Activated CD4-positive, alpha-beta memory T cell treated with anti-CD3 and anti-CD28 coated beads for 36 hours (primary cell): ENCODE data around the gene MRPL10. TPM values are rescaled to one million over a fixed set of nuclear protein-coding genes. Genes with fewer than 3 reads are reported as not detected.

ENCODE experiments used
- CTCF ChIA-PET: fragments of 350-600 bp; sonication (Branson Sonifier 250); formaldehyde crosslinking; loops from one replicate; lab custom pipeline; 2021; ENCODE audit warnings: antibody characterized with exemption, inconsistent platforms; lab: Charles Lee
- POLR2A ChIA-PET: fragments of 350-600 bp; sonication (Branson Sonifier 250); formaldehyde crosslinking; loops from one replicate; lab custom pipeline; 2021; ENCODE audit warnings: antibody characterized with exemption; lab: Charles Lee
- DNase-seq: peaks from one replicate; pipeline ENCODE4 v3.0.0-alpha.2; 2020
- H3K27ac Mint-ChIP-seq: one replicate; pipeline ENCODE4 v1.8.0; 2021; ENCODE audit warnings: mixed read lengths
- H3K27me3 Mint-ChIP-seq: one replicate; pipeline ENCODE4 v1.8.0; 2021; ENCODE audit warnings: mixed read lengths
- H3K36me3 Mint-ChIP-seq: one replicate; pipeline ENCODE4 v1.8.0; 2021; ENCODE audit warnings: mixed read lengths
- H3K4me1 Mint-ChIP-seq: one replicate; pipeline ENCODE4 v1.8.0; 2021; ENCODE audit warnings: low read depth, mixed read lengths
- H3K4me3 Mint-ChIP-seq: one replicate; pipeline ENCODE4 v1.8.0; 2021; ENCODE audit warnings: mild to moderate bottlenecking, mixed read lengths
- H3K9me3 Mint-ChIP-seq: one replicate; pipeline ENCODE4 v1.8.0; 2021; ENCODE audit warnings: mixed read lengths
- intact Hi-C: fragments of 100-400 bp; cut with micrococcal nuclease; formaldehyde crosslinking; loops from one replicate; pipeline ENCODE4 v1.15.1; 2023
- total RNA-seq, 2 experiments: library from RNA; stranded (reverse); gene quantifications; one replicate each; pipeline ENCODE4 v1.2.3, GENCODE V29; 2021

The MRPL10 gene
- 10 to 100 TPM; 69.9 to 72.4 TPM for total RNA-seq

- peaks cover 50% of the 10 kb centered on the region for H3K4me1 Mint-ChIP-seq
- peak within 1 kb of the TSS; percentile 85 for H3K4me3 Mint-ChIP-seq
- ChIA-PET CTCF (interaction anchor here (0.6 to 3.0 kb wide), 14 partner anchors 9 to 625 kb away, joined by 3 to 19 read pairs (median 6); partner anchors contain the start of genes CDK5RAP3, OSBPL7, PNPO and SCRN2), POLR2A (interaction anchor here (0.6 to 2.2 kb wide), 5 partner anchors 9 to 64 kb away, joined by 3 to 13 read pairs (median 10); partner anchors contain the start of genes OSBPL7, SCRN2 and SP2)
- peak; percentile 96 for DNase-seq
- H3K9me3 Mint-ChIP-seq = no peaks in the 10 kb centered on the region
- H3K36me3 Mint-ChIP-seq = peaks cover 10% of the 10 kb centered on the region
- intact Hi-C loops = loop anchor here (1.0 kb wide), 1 partner anchor 110 kb away; the partner anchor contains the start of gene PNPO
- peak within 1 kb of the TSS; percentile 81 for H3K27ac Mint-ChIP-seq
- H3K27me3 Mint-ChIP-seq = no peaks in the 10 kb centered on the region
Observed at GRCh38 chr17:47831003-47831933, at the start of gene MRPL10, which contains the start of gene LRRC46. Gene MRPL10 (minus strand): TSS chr17:47831541. CDS start chr17:47831511, 30 bp downstream. Gene LRRC46 (plus strand): TSS chr17:47831670. CDS start chr17:47831990, 320 bp downstream.

- Mint-ChIP-seq H3K4me1 (peaks cover 20% of the 10 kb centered on the region), H3K36me3 (no peaks in the 10 kb centered on the region), H3K27me3 (peaks cover 16% of the 10 kb centered on the region), H3K27ac (no peak overlapping the region), H3K4me3 (no peak overlapping the region), H3K9me3 (no peaks in the 10 kb centered on the region)
- POLR2A ChIA-PET = interaction anchor here (1.0 kb wide), 1 partner anchor 16 kb away, joined by 3 read pairs; no protein-coding TSS in a partner anchor
- intact Hi-C loops = no loop called here
- no peak for DNase-seq
- CTCF ChIA-PET = interaction anchor here (0.8 to 2.1 kb wide), 4 partner anchors 9 to 39 kb away, joined by 3 to 10 read pairs (median 5); partner anchors contain the start of gene SCRN2
Observed at GRCh38 chr17:47879776-47880454, 48.6 kb upstream of the MRPL10 start.

GRCh38 chr17:47879028-47879585 lies 47.8 kb upstream of the MRPL10 start:
- Mint-ChIP-seq H3K27me3 (peaks cover 18% of the 10 kb centered on the region), H3K27ac (no peak overlapping the region), H3K9me3 (no peaks in the 10 kb centered on the region), H3K4me1 (peaks cover 15% of the 10 kb centered on the region), H3K36me3 (no peaks in the 10 kb centered on the region), H3K4me3 (no peak overlapping the region)
- POLR2A ChIA-PET = interaction anchor here (1.0 kb wide), 1 partner anchor 16 kb away, joined by 3 read pairs; no protein-coding TSS in a partner anchor
- peak; percentile 25 for DNase-seq
- CTCF ChIA-PET = interaction anchor here (0.8 to 2.1 kb wide), 4 partner anchors 10 to 38 kb away, joined by 3 to 10 read pairs (median 5); partner anchors contain the start of gene SCRN2
- intact Hi-C loops = no loop called here

- Mint-ChIP-seq H3K36me3 (no peaks in the 10 kb centered on the region), H3K4me3 (no peak overlapping the region), H3K4me1 (peaks cover 13% of the 10 kb centered on the region), H3K27me3 (peaks cover 18% of the 10 kb centered on the region), H3K9me3 (no peaks in the 10 kb centered on the region), H3K27ac (no peak overlapping the region)
- no peak for DNase-seq
- CTCF ChIA-PET = interaction anchor here (0.8 to 2.1 kb wide), 2 partner anchors 11 to 35 kb away, joined by 4 to 10 read pairs; no protein-coding TSS in a partner anchor
- intact Hi-C loops = no loop called here
- POLR2A ChIA-PET = interaction anchor here (1.0 kb wide), 1 partner anchor 17 kb away, joined by 3 read pairs; no protein-coding TSS in a partner anchor
Observed at GRCh38 chr17:47878203-47879027, 47.1 kb upstream of the MRPL10 start.

GRCh38 chr17:47877368-47878034 lies 46.2 kb upstream of the MRPL10 start:
- no peak overlapping the region for H3K27ac Mint-ChIP-seq
- POLR2A ChIA-PET = no interaction called here
- intact Hi-C loops = no loop called here
- H3K27me3 Mint-ChIP-seq = peaks cover 21% of the 10 kb centered on the region
- no peak for DNase-seq
- H3K9me3 Mint-ChIP-seq = no peaks in the 10 kb centered on the region
- CTCF ChIA-PET = interaction anchor here (0.7 kb wide), 1 partner anchor 22 kb away, joined by 3 read pairs; no protein-coding TSS in a partner anchor
- H3K4me3 Mint-ChIP-seq = no peak overlapping the region
- H3K4me1 Mint-ChIP-seq = peaks cover 4% of the 10 kb centered on the region
- H3K36me3 Mint-ChIP-seq = no peaks in the 10 kb centered on the region

GRCh38 chr17:47875011-47875985 lies 44.0 kb upstream of the MRPL10 start:
- Mint-ChIP-seq H3K27ac (no peak overlapping the region), H3K36me3 (no peaks in the 10 kb centered on the region), H3K9me3 (no peaks in the 10 kb centered on the region), H3K27me3 (peaks cover 28% of the 10 kb centered on the region), H3K4me1 (peaks cover 4% of the 10 kb centered on the region), H3K4me3 (no peak overlapping the region)
- ChIA-PET CTCF (interaction anchor here (0.9 kb wide), 1 partner anchor 32 kb away, joined by 3 read pairs; no protein-coding TSS in a partner anchor), POLR2A (no interaction called here)
- DNase-seq = no peak
- intact Hi-C loops = no loop called here

GRCh38 chr17:47873200-47874090 lies 42.1 kb upstream of the MRPL10 start:
- Mint-ChIP-seq H3K4me3 (no peak overlapping the region), H3K27ac (no peak overlapping the region), H3K27me3 (peaks cover 30% of the 10 kb centered on the region), H3K4me1 (no peaks in the 10 kb centered on the region), H3K36me3 (no peaks in the 10 kb centered on the region), H3K9me3 (no peaks in the 10 kb centered on the region)
- DNase-seq = no peak
- CTCF ChIA-PET = interaction anchor here (0.7 kb wide), 1 partner anchor 29 kb away, joined by 3 read pairs; no protein-coding TSS in a partner anchor
- POLR2A ChIA-PET = no interaction called here
- intact Hi-C loops = no loop called here

- Mint-ChIP-seq H3K4me1 (no peaks in the 10 kb centered on the region), H3K9me3 (no peaks in the 10 kb centered on the region), H3K36me3 (no peaks in the 10 kb centered on the region), H3K27me3 (peaks cover 28% of the 10 kb centered on the region), H3K4me3 (no peak overlapping the region), H3K27ac (no peak overlapping the region)
- intact Hi-C loops = no loop called here
- ChIA-PET CTCF (interaction anchor here (0.7 to 1.4 kb wide), 2 partner anchors 25 to 28 kb away, joined by 3 to 4 read pairs; no protein-coding TSS in a partner anchor), POLR2A (no interaction called here)
- no peak for DNase-seq
Observed at GRCh38 chr17:47872651-47873161, 41.4 kb upstream of the MRPL10 start.
